D341Med (cell line): ENCODE results near the gene MCAM.

Source experiments
- DNase-seq: peaks from one replicate; pipeline ENCODE4 v3.0.0; 2012; ENCODE audit warnings: low spot score

MCAM gene

GRCh38 chr11:119329320-119329719 lies 12.4 kb upstream of the MCAM start:
- no peak for DNase-seq

DNA sequence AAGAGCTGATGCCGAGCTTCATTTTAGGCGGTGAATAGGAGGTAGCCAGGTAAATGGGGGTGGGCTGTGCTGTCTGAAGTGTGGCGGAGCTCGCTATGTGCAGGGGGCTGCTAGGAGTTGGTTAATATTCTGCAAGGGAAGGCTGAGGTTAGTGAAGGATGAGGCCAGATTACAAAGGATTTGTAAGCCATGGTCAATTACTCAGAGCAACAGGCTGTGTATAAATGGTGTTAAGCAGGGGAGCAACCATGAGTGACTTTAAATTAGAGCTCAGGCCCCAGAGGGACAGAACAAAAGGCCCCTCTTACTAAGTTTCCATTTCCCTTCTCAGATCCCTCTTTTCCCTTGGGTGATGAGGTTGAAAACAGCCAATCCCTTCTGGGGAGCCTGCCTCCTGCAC lies 7.3 kb upstream of the MCAM start:
- DNase-seq: peak; percentile 8

- peak; percentile 66 for DNase-seq
Measured at GRCh38 chr11:119323532-119324033, 6.7 kb upstream of the MCAM start.

GRCh38 chr11:119322921-119323531 lies 6.1 kb upstream of the MCAM start:
- DNase-seq: peak; percentile 18

DNA sequence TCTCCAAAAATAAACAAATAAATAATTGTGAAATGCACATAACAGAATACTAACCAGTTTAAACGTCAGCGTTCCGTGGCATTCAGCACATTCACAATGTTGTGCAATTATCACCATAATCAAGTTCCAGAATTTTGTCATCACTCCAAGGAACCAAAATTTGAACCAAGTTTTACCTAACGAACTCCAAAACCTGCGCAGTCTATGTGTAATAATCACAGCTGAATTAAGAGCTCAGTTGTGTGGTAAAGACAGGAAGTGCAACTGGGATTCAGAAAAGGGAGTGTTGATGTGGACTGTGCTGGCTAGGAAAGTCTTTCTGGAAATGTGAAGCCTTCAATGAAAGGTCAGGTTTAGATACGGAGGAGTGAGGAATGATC lies 5.4 kb upstream of the MCAM start:
- DNase-seq: peak; percentile 23

GRCh38 chr11:119320776-119321524 lies 4.0 kb upstream of the MCAM start:
- DNase-seq: peak; percentile 46

GRCh38 chr11:119320240-119320775 lies 3.4 kb upstream of the MCAM start:
- no peak for DNase-seq

GRCh38 chr11:119319700-119320239 lies 2.8 kb upstream of the MCAM start:
- no peak for DNase-seq

DNA sequence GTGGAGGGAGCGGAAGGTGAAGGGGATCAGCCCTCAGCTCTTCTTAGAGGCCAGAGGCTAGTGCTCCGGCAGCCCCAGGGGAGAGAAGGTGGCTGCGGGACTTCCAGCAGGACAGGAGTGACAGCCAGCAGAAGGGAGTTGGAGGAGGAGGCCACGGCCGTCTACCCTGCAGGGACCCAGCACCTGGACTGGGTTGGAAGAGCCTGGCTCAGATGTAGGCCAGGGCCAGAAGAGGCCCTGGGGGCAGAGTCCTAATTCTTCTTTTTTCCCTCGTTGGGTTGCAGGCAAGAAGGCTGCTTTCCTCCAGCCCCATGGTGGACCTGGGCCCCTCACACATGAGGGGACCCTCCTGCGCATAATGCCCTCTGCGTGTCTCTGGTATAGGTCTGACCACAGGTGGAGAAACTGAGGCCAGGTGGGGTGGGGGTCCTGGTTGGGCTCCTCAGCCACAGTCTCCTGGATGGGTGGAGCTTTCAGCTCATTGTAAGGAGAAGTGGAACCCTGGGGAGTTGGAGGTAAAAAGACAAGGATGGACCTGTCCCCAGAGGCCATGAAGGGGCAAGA lies 2.3 kb upstream of the MCAM start:
- no peak for DNase-seq

DNA sequence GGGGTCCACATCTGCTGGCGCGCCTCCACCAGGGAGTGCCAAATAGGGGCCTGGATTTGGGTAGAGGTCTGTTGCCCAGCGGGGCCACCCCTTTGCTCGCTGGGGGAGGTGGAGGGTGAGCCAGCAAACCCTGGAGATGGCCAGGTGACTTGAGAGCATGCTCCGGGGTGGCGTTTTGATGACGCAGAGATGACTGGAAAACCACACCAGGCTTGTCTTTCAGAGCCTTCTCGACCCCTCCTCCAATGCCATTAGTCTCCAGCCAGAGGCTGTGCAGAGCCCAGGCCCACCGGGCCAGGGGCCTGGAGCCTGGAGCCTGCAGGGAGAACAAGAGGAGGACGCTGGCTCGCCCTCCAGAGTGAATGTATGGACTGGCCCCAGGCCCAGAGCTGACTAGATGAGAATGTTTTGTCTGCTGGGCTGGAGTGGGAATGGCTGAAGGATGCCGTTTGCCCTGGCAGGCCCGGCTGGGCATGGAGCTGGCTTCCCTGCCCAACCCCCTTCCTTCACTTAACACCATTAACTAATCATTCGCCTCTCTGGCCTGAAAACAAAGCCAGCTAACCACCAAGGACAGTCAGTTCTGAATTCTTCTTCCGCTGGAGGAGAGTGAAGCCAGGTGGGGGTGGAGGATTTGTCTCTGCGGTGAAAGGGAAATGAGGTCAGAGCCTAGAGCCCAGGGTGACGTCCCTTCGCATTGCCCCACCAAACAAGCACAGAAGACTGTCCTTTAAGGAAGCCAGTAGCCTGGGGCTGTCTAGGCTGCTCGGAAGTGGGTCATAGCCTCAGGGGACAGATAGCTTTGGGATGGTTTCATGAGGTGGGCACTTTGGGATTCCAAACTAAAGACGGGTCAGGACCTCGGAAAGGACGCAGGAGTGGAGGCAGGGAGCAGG lies 1.6 kb upstream of the MCAM start:
- no peak for DNase-seq

DNA sequence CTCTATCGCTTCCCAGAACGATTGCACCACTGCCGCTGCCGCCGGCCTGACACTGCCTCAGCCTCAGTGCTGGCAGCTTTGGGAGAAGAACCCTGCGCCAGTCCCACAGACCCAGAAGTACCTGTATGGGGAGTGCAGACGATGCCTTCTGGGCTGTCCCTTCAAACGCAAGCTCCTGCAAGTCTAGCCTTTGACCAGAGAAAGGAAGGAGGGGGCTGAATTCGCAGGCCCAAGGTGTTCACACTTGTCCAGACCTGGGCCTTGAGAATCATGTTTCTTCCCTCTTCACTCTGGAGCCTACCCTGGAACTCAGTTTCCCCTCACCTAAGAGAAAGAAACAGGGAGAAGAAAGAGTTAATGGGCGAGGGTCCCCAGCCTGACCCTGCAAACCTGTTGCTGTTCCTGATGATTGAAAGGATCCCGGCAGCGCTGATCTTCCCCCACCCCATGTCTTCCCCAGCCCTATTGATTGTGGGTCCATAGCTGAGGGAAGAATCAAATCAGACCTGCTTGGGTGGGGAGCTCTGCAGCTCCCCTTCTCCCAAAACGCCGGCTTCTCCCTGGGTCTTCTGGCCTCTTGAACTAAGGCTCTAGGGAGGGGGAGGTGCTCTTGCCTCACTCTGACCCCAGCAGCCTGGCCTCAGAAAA lies 786 bp upstream of the MCAM start:
- no peak for DNase-seq

- DNase-seq: no peak
Measured at GRCh38 chr11:119316016-119316728, 758 bp downstream of the MCAM start.

DNA sequence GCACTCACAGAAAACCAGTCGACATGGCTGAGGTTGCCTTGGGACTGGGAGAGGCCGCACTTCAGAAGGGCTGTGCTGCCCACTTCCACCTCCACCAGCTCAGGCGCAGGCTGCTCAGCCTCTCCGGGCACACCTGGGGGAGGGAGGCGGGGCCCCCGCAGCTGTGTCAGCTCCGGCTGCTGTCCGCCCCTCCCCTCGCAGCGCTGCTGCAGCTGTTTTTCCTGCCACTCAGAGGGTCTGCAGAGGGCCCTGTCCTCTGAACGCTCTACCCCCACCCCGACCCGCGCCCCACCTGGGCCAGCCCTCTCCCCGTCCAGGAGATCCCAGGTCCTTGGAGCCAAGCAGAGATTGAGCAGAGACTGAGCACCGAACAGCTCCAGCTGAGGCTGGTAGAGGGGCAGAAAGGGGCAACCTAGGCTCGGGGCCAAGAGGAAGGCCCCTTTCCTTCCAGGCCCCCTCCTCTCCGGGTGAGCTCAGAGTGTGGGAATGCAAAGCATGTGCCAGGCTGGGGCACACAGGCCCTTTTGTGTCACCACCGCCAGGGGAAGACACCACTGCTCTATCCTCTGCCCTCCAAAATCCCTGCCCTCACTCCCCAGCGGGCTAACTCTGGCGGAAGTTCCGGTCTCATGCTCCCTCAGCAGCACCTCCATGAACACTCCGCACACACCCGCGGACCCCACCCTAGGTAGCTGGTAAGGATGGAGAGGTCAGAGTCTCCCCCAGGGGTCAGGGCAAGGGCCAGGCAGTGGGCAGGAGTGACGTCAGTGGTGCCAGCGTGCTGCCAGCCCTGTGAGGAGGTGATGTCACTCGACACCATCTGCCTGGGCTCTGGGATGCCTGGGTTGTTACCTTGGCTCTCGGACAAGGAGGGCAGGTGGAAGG lies 1.6 kb downstream of the MCAM start:
- DNase-seq: peak; percentile 50

GRCh38 chr11:119314726-119315125 lies 2.2 kb downstream of the MCAM start:
- DNase-seq: no peak

- no peak for DNase-seq
Measured at GRCh38 chr11:119310682-119311052, 6.3 kb downstream of the MCAM start.

DNA sequence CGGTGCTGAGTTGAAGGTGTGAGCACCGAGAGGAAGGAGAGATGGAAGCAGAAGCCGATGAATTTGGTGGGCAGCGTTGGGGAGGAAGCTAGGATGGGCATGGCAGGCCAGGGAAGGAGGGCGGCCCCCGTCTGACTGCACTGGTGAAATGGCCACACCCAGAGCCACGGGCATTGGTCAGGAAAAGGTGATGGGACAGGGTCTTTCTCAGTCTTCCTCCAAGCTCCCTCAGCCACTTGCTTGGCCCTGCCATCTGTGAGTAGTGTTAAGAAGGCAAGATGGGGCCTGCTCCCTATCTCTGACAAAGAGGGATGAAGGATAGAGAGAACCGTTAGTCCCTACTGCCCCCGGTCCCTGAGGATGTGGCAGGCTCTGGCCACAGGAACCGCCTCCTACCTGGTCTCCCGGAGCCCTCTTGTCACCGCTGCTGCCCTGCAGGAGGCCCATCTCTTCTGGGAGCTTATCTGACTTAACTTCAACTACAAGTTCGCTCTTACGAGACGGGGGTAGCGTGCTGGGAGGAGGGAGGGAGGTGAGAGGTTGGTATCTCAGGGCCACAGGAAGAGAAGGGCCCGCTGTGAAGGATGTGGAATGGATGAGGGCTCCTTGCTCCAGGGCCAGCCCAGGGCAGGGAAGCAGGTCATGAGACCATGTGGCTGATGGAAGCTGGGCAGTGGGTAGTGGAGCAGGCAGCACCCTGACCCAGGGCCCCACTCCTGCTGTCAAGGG lies 6.8 kb downstream of the MCAM start:
- no peak for DNase-seq

DNA sequence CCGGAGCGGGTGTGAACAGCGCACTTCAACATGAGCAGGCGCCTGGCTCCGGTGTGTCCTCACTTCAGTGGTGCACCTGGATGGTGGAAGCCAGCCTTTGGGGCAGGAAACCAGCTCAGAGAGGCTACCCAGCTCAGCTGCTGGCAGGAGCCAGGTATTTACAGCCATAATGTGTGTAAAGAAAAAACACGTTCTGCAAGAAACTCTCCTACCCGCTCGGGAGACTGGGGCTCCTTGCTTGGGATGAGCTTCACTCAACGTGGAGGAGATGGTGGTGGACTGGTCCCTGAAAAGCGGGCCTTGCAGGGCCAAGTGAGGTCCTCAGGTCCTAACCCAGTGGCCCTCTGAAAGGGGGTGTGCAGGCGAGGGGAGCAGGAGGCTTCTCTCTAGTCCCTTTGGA lies 7.5 kb downstream of the MCAM start:
- no peak for DNase-seq

DNA sequence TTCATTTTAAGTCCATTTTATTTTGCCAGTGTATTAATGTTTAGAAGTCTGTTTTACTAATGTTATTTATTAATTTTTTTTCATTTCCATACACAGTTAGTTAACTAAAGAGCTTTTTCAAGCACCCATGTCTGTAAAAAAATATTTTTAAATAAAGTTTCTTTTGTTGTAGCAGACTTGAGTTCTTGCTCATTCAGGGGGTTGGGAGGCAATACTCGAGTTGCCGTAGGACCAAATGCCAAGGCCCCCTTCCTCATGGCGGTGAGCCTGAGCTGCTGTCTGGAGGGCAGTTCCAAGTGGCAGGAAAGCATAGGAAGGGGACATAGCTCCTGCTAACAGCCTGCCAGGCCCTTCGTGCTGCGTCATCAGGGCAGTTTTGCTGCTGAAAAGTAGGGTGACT lies 9.0 kb downstream of the MCAM start:
- DNase-seq: no peak

DNA sequence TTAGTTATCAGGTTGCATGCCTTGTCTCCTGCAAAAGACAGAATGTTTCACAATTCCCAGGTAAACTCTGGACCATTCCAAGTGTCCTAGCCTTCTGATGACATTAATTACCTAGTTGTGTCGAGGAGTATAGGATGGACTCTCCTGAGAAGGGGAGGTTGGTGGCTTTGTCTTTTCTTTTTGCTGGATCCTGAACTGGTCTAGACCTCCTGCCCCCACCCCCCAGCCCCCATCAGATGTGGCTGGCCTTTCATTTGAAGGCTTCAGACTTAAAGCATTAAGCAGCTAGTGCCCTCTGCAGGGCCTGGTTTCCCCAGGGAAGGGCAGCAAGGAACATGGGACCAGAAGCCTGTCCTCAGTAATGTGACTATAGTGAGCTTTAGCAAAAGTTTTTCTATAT lies 9.7 kb downstream of the MCAM start:
- DNase-seq: no peak
